Measurements from ENCODE around the gene ANAPC2.

ANAPC2 gene

DNA sequence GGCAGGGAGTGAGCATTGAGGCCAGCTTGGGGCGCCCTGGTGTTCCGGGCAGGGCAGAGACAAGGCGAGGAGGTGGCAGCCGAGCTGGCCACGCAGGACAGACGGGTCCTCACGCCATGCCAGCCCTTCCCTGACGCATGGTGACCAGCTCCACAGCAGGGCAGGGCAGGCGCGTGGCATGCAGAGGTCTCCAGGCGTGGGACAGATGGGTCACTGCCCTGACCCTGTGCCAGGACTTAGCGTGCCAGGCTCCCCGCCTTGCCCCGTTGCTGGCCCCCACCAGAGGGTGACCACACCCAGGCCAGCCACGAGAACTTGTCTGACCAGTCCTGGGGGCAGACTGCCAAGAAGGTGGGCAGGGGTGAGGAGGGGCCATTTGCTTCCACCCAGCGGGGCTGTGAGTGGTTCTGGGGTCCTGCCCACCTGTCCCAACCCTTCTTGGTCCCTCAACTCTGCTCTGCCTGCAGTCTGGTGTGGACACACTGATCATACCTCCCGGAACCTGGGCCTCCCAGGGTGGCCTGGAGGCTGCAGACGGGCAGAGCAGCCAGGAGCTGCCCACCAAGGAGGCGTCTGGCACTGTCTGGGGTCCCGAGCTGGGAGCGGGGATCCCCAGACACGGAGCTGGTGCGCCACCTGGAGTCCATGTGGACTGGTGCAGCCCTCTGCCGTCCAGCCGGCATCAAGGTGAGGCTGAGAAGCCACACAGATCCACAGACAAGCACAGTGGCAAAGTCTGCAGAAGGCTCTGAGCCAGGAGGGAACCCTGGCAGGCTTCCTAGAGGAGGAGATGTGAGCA lies 38.9 kb upstream of the ANAPC2 start, which contains the start of gene RNF224:
Gene RNF224 (plus strand): TSS at position 449 of the 799 bp plus-strand sequence. CDS start 834 bp downstream, outside the sequence.
- peak; percentile 68 for DNase-seq (ENCODE audit: low read depth)

DNA sequence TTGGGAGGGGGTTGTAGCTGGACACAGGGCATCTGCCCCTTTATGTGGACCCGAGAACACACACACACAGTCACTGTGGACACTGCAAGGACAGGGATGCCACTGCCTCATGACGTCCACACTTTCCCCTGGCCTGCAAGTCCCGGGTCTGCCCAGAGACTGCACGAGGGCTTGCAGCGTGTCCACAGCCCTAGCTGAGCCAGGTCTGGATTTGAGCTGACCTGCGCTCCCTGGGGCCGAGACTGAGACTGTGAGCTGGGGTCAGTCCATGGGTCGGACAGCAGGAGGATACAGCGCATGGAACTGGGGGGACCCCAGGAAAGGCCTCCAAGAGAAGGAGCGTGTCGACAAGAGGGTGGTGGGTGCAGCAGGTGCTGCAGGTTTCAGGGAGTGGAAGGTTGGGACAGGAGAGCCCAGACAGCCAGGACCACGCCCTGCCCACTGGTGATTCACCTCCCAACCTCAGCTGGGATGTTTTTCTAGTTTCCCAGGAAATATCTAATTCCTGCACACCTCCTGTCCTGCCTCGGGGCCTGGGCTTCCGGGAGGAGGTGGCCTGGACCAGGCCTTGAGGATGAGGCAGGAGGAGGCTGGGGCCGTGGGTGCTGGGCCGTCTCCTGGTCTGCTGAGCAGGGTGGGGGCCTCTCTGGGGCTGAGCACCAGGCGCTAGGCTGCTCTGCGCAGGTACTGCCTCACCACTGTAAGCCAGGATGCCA lies 38.1 kb upstream of the ANAPC2 start:
- DNase-seq (ENCODE audit: low read depth) = no peak

- DNase-seq (ENCODE audit: low read depth) = no peak
Measured at GRCh38 chr9:137225699-137226331, 37.5 kb upstream of the ANAPC2 start.

GRCh38 chr9:137224830-137225694 lies 36.7 kb upstream of the ANAPC2 start, which contains the start of gene CYSRT1:
TSS of gene CYSRT1 (plus strand) at chr9:137225174. CDS start at chr9:137225622, 448 bp downstream.
- DNase-seq (ENCODE audit: low read depth) = no peak

- peak; percentile 96 for DNase-seq (ENCODE audit: low read depth)
Measured at GRCh38 chr9:137223078-137223970, 35.0 kb upstream of the ANAPC2 start.

DNA sequence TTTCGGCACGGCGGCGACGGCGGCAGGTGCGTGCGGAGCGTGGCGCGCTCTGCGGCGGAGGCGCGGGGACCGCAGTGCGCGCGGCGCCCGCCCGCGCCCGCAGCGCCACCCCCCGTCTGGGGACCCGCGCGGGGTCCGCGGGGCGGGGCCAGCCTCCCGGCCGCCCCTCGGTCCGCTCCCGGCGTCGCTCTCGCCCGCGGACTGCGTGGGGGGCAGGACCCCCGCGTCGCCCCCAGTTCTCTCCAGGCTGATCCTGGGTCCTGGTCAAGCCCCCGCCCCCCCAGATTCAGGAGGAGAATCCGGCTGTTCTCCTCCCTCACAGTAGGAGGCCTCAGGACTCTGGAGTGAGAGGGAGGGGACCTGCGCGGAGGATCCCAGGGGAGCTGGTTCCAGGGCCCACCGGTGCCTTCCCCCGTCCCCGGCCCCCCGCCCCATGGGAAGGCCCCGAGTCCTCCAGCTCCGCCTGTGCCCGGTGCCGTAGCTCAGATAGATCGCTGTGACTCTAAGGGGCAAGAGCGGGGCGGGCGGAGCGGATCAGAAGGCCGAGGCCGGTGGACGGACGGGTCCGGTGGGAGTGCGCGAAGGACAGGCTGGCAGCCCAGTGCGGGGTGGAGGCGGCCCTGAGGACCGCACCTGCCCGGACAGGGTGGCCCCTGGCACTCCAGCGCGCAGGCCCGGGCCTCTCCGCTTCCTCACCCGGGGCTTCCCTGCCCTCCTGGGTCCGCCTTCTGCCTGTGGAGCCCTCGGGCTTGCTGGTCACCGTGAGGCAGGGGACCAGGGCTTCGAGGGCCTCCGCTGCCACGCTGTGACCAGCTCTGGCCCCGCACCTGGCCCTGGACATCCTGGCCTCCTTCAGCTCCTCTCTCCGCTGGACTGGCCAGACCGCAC lies 34.1 kb upstream of the ANAPC2 start, which contains the start of gene RNF208:
Gene RNF208 (minus strand): TSS at position 51 of the 888 bp plus-strand sequence. CDS start 1,028 bp downstream, outside the sequence.
- DNase-seq (ENCODE audit: low read depth) = no peak

DNA sequence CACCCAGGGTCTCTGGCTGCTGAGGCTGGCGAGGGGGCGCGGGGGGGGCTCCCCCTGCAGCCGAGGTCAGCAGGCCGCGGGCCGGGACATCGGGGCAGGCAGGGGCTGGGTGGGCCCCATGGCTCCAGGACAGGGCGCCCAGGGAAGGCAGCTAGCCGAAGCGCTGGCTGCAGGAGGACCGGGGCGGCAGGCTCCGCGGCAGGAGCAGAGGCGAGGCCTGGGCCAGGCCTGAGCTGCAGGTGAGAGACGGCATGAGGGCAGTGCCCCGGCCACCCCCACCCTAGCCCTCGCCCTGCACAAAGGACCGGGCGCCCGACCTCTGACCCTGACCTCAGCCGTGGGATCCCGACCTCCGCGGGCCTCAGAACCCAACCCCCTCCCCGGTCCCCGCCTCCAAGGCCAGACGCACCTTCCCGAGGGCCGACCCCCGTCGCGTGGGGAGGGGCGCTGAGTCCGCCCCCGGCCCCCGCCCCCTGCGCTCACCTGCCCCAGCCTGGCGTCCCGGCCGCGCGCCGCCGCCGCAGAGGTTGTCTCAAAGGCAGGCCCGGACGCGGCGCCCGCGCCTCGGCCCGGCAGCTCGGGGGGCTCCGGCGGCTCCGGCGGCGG lies 33.2 kb upstream of the ANAPC2 start:
- DNase-seq (ENCODE audit: low read depth) = no peak

DNA sequence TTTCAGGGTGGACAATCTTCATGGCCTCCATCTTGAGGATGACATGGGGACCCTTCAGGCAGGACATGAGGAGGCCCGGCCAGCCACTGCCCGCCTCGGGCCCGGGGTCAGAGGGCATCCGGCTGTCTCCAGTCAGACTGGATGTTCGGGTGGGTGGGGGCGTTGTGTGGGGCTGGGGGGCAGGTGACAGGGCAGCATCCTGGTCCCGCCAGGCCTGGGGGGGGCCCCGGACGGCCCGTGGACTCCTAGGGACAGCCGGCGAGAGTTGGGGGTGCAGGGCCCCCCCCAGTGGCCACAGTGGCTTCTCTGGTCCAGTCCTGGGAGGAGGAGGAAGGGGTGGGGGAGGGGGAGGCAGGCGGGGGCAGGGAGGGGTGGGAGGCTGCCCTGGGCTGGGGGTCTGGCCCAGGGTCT lies 32.7 kb upstream of the ANAPC2 start:
- no peak for DNase-seq (ENCODE audit: low read depth)

DNA sequence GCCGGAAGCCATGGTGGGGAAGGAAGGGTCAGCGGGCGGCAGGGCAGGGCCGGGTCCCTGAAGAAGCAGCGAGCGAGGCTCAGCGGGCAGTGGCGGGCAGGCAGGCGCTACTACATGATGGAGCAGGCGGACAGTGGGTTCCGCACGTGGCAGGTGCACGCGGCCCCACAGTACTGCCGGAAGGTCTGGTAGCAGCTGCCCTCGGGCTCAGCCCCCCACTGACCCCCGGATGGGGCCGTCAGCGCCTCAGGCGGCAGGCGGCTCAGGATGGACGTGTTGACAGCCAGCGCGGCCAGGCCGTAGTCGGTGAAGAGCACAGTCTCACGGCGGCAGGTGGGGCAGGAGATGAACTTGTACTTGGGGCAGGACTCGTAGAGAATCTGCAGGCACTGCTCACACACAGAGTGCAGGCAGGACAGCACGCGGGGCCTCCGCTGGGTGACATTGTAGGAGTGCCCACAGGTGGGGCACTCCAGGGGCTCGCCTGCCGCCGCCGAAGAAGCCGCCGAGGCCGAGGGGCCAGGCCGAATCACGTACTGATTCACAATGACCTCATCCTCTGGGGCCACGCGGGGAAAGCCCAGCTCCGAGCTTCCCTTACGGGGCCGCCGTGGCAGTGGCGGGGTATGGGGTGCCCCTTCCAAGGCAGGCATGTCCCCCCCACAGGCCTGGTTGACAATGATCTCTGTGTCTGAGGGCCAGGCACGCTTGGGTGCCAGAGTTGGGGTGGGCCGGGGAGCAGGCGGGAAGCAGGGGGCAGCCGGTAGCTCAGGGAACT lies 32.1 kb upstream of the ANAPC2 start:
- DNase-seq (ENCODE audit: low read depth) = no peak

DNA sequence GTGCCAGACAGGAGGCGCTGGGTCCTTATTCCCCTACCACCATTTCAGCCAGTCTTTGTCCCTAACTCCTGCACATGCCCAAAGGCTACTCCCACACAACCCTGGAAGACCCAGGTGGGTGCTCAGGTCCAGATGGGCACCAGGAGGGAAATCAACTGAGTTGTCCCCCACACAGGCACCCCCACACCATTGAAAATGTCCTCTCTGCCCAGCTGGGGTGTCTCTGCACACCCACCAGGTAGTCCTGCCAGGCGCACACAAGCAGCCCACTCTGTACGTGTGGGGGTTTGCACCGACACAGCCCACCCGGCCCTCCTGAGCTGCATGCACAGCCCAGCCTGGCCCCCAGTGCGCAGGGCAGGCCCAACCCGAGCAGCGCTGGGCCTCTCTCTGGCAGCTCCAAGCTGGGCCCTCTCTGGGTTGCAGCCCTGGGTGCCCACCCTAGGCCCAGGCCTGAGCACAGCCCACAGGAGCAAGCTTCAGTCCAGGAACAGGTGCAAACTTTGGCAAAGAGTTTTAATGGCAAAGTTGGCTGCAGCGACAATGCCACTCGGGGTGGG lies 31.5 kb upstream of the ANAPC2 start:
- DNase-seq (ENCODE audit: low read depth) = no peak

- peak; percentile 78 for DNase-seq (ENCODE audit: low read depth)
Measured at GRCh38 chr9:137218754-137219271, 30.5 kb upstream of the ANAPC2 start.

DNA sequence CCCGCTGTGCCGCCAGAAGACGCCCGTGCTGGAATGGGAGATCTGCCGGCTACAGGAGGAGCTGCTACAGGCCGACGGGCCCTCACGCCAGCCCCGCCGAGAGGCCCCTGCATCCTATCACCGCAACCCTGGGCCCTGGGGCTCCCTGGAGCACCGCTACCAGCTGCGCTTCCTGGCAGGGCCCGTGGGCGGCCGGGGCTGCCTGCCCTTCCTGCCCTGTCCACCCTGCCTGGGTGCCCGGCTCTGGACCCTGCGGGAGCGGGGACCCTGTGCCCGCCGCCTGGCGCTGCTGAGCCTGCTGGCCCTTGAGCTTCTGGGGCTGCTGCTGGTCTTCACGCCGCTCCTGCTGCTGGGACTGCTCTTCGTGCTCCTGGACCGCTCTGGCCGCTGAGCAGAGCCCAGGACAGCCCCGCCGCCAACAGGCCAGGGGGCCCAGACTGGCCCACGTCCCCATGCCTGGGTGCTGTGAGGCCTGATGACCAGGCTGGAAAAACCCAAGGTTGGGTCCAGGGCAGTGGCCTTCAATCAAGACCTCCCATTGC lies 29.9 kb upstream of the ANAPC2 start:
- no peak for DNase-seq (ENCODE audit: low read depth)

- DNase-seq (ENCODE audit: low read depth) = peak; percentile 53
Measured at GRCh38 chr9:137217276-137218211, 29.2 kb upstream of the ANAPC2 start.

DNA sequence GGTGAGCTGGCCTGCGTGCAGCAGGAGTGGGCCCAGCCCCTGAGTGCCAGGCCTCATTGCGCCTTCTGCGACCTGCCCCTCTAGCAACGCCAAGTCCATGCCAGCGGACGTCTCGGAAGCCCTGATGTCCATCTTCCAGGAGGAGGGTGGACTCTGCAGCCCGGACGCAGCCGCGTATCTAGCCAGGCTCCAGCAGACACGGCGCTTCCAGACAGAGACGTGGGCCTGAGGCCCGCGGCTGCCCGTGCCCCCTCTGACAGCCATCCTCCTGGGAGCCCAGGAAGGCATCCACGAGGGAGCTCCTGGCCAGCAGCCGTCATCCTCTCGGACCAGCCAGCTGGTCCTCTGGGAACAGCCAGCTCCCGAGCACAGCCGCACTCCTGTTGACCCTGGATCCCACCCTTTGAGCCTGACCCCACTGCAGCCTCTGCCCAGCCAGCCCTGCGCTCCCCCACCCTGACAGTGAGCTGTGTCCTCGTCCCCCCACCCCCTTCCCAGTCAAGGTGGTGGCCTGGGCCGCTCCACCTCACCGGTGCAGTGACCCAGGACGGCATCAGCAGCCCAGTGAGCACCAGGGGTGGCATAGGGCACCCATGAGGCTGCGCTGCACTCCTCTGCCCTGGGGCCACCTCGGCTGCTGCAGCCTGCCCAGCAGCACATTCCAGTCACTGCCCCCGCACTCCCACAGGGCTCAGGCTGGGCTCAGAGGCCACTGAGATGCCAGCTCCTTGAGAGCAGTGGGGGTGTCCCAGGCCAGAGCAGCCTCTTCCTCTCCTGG lies 28.0 kb upstream of the ANAPC2 start:
- no peak for DNase-seq (ENCODE audit: low read depth)

DNA sequence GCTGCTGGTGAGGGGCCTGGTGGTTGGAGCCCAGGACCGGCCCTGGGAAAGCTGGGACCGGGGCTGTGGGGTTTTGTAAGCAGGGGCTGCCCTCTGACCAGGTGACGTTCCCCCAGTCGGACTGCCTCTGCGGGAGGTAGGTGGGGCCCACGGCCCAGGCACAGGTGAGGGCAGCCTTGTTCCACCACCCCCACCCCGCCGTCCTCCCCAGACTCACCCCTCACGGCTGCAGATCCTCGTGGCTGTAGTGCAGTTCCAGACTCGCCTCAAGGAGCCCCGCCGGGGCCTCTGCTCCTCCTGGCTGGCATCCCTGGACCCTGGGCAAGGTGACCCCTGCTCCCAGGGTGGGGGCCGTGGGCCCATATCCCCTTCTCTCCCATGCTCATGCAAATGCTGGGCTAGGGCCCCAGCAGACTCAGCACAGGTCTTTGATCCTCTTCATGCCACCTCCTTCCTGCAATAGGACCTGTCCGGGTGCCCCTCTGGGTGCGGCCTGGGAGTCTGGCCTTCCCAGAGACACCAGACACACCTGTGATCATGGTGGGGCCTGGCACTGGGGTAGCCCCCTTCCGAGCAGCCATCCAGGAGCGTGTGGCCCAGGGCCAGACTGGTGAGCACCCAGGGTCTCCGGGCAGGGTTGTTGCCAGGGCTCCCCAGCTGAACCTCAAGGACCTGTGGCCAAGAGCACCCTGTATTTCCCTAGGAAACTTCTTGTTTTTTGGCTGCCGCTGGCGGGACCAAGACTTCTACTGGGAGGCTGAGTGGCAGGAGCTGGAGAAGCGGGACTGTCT lies 27.0 kb upstream of the ANAPC2 start:
- no peak for DNase-seq (ENCODE audit: low read depth)

All from amniotic epithelial cell (primary cell).